Esophagus muscularis mucosa (tissue), 4 donors: Measurements from ENCODE around the gene MAEL. TPM values are rescaled to one million over a fixed set of nuclear protein-coding genes. Genes with fewer than 3 reads are reported as not detected.

Source experiments
- DNase-seq: peaks from one replicate; pipeline ENCODE4 v3.0.0-alpha.2; 2017; ENCODE audit errors: extremely low spot score
- H3K27ac ChIP-seq, 4 donors: fragments of 200-600 bp; sonication (generic); replicated peaks in 1 of 4; 1 replicate in 3 of 4; 2 replicates in 1 of 4; pipeline ENCODE4 v1.5.1; 2016 to 2019; ENCODE audit warnings: mild to moderate bottlenecking in 1 of 4
- H3K27me3 ChIP-seq, 4 donors: fragments of 200-600 bp; sonication (generic); one replicate each; pipeline versions ENCODE4 v1.5.1 to v1.6.0; 2016 to 2019
- H3K36me3 ChIP-seq, 4 donors: fragments of 200-600 bp; sonication (generic); one replicate each; pipeline ENCODE4 v1.5.1; 2016 to 2019
- H3K4me1 ChIP-seq, 4 donors: fragments of 200-600 bp; sonication (generic); one replicate each; pipeline ENCODE4 v1.5.1; 2016 to 2019
- H3K4me3 ChIP-seq, 4 donors: fragments of 200-600 bp; sonication (generic); 1 replicate in 2 of 4; 2 replicates in 2 of 4; pipeline ENCODE4 v1.5.1; 2016 to 2019; ENCODE audit warnings: mild to moderate bottlenecking in 4 of 4, moderate library complexity in 1 of 4
- H3K9me3 ChIP-seq, 4 donors: fragments of 200-600 bp; sonication (generic); 1 replicate in 3 of 4; 2 replicates in 1 of 4; pipeline ENCODE4 v1.5.1; 2016 to 2019
- EP300 ChIP-seq: sonication (generic); formaldehyde crosslinking; IDR thresholded peaks from one replicate; pipeline ENCODE4 v1.6.1; 2017; ENCODE audit warnings: antibody characterized with exemption
- POLR2A ChIP-seq: fragments of 450-650 bp; IDR thresholded peaks from one replicate; pipeline ENCODE4 v1.6.1; 2017; ENCODE audit warnings: antibody characterized with exemption, moderate library complexity, mild to moderate bottlenecking, low read depth
- POLR2AphosphoS5 ChIP-seq, 2 donors: sonication (generic); formaldehyde crosslinking; IDR thresholded peaks; one replicate each; pipeline ENCODE4 v1.6.1; 2017; ENCODE audit warnings: antibody characterized with exemption in 2 of 2
- WGBS: methylation state at CpG from one replicate; pipeline ENCODE4 v1.1.5; 2018; 5-methylcytosine and 5-hydroxymethylcytosine counted together
- intact Hi-C: fragments of 100-400 bp; cut with DNase I; formaldehyde crosslinking; loops from one replicate; pipeline ENCODE4 v1.15.1; 2023
- total RNA-seq, 4 donors: library from RNA; depleted of rRNA; stranded (reverse); fragments of >200 nt; gene quantifications; one replicate each; pipeline versions ENCODE4 v1.1.0 to v1.2.1, GENCODE V29; 2016
- TF ChIP-seq, protein P1 (sequence below), 3 experiments: fragments of 200-600 bp in 2 of 3; fragments of 450-650 bp in 1 of 3; sonication (generic) in 2 of 3; IDR thresholded peaks; one replicate each; pipeline ENCODE4 v1.5.1; 2017 to 2019; ENCODE audit warnings: antibody characterized with exemption in 3 of 3, mild to moderate bottlenecking in 2 of 3, moderate library complexity in 1 of 3

The MAEL gene
- total RNA-seq, 4 donors from 2014 or later, result 0.83 to 2.3 (median 1.2) TPM

- TF ChIP-seq, protein P1, sequence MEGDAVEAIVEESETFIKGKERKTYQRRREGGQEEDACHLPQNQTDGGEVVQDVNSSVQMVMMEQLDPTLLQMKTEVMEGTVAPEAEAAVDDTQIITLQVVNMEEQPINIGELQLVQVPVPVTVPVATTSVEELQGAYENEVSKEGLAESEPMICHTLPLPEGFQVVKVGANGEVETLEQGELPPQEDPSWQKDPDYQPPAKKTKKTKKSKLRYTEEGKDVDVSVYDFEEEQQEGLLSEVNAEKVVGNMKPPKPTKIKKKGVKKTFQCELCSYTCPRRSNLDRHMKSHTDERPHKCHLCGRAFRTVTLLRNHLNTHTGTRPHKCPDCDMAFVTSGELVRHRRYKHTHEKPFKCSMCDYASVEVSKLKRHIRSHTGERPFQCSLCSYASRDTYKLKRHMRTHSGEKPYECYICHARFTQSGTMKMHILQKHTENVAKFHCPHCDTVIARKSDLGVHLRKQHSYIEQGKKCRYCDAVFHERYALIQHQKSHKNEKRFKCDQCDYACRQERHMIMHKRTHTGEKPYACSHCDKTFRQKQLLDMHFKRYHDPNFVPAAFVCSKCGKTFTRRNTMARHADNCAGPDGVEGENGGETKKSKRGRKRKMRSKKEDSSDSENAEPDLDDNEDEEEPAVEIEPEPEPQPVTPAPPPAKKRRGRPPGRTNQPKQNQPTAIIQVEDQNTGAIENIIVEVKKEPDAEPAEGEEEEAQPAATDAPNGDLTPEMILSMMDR (IDR thresholded peaks at IDR 0.05), result no peak
- no peak for TF ChIP-seq POLR2A
- no peak for TF ChIP-seq EP300
- TF ChIP-seq POLR2AphosphoS5 (IDR thresholded peaks at IDR 0.05), result no peak
- DNase-seq, result peak; percentile 80
- Histone ChIP-seq H3K4me3 (no peak overlapping the region), H3K27ac (no peak overlapping the region), H3K4me1 (peaks cover 0 to 10% (median 7%) of the 10 kb centered on the region in 4 donors), H3K9me3 (no peaks in the 10 kb centered on the region), H3K27me3 (peaks cover 0 to 12% (median 4%) of the 10 kb centered on the region in 4 donors), H3K36me3 (peaks cover 0 to 4% (median 0%) of the 10 kb centered on the region in 4 donors)
- 75% methylated on average over 10 of the region's 10 CpGs for WGBS
- intact Hi-C loops, result no loop called here
Observed at GRCh38 chr1:167060141-167061072, 71.3 kb downstream of the MAEL start.

- peak; percentile 53 for DNase-seq
- intact Hi-C loops, result no loop called here
- Histone ChIP-seq H3K27me3 (peaks cover 0 to 12% (median 4%) of the 10 kb centered on the region in 4 donors), H3K4me3 (no peak overlapping the region), H3K4me1 (peaks cover 0 to 10% (median 7%) of the 10 kb centered on the region in 4 donors), H3K9me3 (no peaks in the 10 kb centered on the region), H3K27ac (no peak overlapping the region), H3K36me3 (no peaks in the 10 kb centered on the region)
- TF ChIP-seq, protein P1 (IDR thresholded peaks at IDR 0.05), result no peak
- TF ChIP-seq POLR2A (no peak), EP300 (no peak), POLR2AphosphoS5 (IDR thresholded peaks at IDR 0.05) (no peak)
- WGBS, result 95% methylated on average over 3 of the region's 3 CpGs
Observed at GRCh38 chr1:167061073-167061464, 72.0 kb downstream of the MAEL start.

DNA sequence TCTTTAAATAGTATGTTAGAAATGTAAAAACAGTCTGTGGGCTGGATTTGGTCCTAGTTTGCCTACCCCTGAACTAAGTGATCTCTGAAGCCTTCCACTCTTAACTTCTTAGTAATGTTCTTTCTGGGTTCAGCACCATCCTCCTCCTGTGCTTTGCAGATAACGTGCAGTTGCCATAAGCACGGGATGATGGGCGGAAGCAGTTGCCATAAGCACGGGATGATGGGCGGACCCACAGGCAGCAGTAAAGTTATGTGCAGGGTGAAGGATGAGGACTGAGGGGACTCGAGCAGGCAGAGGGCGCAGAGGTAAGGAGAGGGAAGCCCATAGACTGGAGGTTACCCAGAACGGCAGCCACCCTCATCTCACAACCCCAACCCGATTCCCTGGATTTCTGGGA is 75.5 kb downstream of the MAEL start:
- intact Hi-C loops, result loop anchor here (5.0 kb wide), 1 partner anchor 153 kb away; no protein-coding TSS in a partner anchor
- no peak overlapping the region for H3K27ac ChIP-seq
- TF ChIP-seq, protein P1 (IDR thresholded peaks at IDR 0.05), result no peak
- no peak for TF ChIP-seq POLR2A
- TF ChIP-seq EP300, result no peak
- TF ChIP-seq POLR2AphosphoS5 (IDR thresholded peaks at IDR 0.05), result no peak
- H3K4me1 ChIP-seq, result peaks cover 6 to 8% (median 7%) of the 10 kb centered on the region in 4 donors
- H3K27me3 ChIP-seq, result peaks cover 0 to 11% (median 3%) of the 10 kb centered on the region in 4 donors
- no peak overlapping the region for H3K4me3 ChIP-seq
- no peaks in the 10 kb centered on the region for H3K36me3 ChIP-seq
- DNase-seq, result no peak
- no peaks in the 10 kb centered on the region for H3K9me3 ChIP-seq
- 86% methylated on average over 9 of the region's 9 CpGs for WGBS

DNA sequence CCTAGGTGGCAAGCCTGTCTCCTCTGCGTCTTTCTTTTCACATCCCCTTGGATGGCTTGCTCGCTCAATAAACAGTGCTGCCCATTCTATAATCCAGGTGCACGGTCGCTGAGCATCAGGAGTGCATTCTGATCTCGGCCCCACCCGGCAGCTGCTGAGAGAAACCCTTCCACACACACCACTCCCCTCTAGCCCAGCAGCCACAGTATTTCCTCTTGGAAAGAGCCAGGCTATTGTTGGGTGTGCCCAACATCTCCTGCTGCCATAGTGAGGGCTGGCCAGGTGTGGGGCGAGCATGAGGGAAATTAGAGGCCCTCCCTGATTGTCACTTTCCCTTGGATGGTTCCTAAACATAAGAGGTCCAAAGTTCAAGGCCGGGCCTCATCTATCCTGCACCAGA is 76.4 kb downstream of the MAEL start:
- no peak for TF ChIP-seq EP300
- H3K36me3 ChIP-seq, result no peaks in the 10 kb centered on the region
- peaks cover 6 to 8% (median 7%) of the 10 kb centered on the region in 4 donors for H3K4me1 ChIP-seq
- no peak for DNase-seq
- no peak overlapping the region for H3K27ac ChIP-seq
- H3K4me3 ChIP-seq, result no peak overlapping the region
- 84% methylated on average over 8 of the region's 8 CpGs for WGBS
- intact Hi-C loops, result loop anchor here (5.0 kb wide), 1 partner anchor 152 kb away; no protein-coding TSS in a partner anchor
- no peaks in the 10 kb centered on the region for H3K9me3 ChIP-seq
- H3K27me3 ChIP-seq, result peaks cover 0 to 4% (median 0%) of the 10 kb centered on the region in 4 donors
